HL-60/S4 treated with retinoic acid at 250 ng/mL for 4 days and 3 days (cell line): ENCODE measurements around the gene MYO7B.

ENCODE experiments used
- in situ Hi-C: fragments of 300-500 bp; cut with MboI; formaldehyde crosslinking; loops from 2 replicates; pipeline ENCODE4 v1.7.0; 2022; ENCODE audit warnings: low sequenced_read_pairs

MYO7B gene

DNA sequence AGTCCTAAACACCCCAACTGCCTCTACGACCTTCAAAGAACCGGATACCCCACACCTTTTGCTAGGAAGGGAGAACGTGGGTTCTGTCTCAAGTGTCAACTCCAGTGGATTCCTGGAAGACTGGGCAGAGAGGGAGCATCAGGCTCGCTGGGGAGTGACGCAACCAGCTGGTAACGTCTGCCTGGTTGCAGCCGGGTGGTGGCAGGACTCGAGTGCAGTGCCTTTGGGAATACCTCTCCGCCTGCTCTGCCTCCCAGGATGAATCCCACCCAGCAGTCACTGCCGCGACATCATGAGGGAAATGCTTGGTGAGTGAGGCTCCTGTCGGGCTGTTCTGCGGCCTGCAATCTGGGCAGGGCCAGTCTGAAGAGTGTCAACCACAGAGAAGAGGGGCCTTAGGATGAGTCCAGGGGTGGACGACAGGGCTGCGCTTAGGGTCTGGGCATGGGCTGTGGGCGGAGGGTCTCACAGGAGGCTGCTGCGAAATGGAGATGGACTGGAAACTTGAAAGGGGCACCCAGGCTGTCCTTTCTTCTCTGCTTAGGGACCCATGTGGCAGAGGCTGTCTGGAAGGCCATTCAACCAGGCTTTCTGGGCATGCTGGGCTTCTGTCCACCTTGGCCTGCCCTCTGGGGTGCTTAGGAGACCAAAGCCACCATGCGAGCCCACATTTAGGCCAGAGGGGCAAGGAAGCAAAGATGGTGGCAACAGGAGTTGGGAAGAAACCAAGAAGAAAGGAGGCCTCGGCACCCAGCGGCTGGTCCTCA lies 123.3 kb downstream of the MYO7B start:
- in situ Hi-C loops, result no loop called here

DNA sequence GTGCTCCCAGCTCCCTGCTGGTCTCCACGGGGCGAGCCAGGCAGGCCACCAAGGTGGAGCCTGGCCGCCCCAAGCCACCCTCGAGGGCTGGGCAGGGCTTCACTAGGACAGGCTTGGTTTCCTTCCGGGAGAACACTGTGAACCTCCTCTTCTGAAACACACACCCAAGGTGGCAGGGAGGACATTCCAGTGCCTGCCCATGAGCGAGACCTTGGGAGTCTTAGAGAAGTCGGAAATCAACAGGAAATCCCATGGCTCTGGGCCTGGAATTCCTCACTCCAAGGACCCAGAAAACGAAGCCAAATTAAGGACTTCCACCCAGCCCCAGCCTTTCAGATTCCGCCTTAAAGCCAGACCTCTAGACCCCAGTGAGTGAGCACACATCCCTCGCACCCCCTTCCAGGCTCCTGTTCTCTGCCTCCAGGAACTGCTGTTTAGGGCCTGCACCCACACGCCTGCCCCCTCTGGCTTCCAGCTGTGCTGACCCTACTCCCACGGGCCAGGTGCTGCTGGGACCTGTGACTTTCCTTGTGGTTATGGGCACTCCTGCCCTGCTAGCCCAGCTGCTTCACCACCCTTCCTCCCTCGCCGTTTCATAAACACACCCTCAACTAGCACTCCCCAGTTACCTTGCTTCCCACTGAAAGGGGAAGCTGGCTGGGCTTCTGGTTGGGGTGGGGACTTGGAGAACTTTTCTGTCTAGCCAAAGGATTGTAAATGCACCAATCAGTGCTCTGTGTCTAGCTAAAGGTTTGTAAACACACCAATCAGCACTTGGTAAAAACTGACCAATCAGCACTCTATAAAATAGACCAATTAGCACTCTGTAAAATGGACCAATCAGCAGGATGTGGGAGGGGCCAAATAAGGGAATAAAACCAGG lies 124.2 kb downstream of the MYO7B start:
- in situ Hi-C loops, result no loop called here

DNA sequence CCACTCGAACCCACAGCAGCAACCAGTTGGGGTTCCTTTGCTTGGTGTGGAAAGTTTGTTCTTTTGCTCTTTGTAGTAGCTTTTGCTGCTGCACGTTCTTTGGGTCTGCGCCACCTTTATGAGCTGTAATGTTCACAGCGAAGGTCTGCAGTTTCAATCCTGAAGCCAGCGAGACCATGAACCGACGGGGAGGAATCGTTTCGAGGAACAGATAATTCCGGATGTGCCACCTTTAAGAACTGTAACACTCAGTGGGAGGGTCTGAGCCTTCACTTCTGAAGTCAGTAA lies 124.8 kb downstream of the MYO7B start:
- in situ Hi-C loops, result no loop called here

DNA sequence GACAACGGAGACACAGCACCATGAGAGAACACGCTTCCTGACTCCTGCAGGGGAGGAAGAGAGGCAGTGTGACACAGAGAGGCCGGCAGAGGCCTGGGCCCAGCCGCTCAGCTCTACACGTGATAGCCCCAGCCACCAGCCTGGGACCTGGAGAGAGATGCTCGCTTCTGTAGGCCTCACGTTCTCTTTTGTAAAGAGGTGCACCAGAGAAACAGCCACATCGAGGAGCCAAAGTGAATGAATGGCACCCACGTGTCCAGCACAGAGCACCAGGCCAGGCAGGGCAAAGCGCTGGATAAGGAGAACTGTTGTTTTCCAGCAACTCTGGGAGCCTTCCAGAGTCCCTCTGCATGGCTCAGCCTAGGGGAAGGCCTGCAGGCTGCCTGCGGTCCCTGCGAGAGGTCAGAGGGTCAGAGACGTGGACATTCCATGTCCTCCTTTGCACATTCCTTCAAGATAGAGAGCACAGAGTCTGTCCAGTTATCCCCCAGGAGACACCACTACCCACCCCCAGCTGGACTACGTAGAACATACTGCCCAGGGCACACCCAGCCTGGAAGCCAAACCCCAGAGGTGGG lies 125.7 kb downstream of the MYO7B start:
- in situ Hi-C loops, result no loop called here

DNA sequence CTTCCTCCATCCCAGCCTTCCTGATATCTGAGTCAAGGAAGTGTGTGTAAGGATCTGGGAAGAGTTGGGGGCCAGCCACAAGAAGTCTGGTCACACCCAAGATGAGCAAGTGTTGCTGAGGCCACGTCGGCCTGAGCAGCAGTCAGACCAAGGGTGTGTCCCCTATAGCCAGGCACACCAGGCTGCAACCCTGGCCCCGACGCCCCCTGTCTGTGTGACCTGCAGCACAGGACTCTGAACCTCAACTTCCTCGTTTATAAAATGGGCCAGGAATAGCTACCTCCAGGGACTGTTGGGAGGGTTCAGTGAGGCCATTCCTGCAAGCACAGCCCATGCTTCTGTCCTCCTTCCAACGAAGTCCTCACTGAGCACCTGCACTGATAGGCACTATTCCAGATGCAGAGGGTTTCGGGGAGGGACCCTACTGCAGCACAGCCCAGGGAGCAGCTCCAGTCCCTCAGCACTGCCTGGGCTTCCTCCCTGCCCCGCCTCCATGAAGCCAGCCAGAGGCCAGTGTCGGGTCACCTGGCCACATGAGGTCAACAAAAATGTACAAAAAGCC lies 126.5 kb downstream of the MYO7B start:
- in situ Hi-C loops, result no loop called here

DNA sequence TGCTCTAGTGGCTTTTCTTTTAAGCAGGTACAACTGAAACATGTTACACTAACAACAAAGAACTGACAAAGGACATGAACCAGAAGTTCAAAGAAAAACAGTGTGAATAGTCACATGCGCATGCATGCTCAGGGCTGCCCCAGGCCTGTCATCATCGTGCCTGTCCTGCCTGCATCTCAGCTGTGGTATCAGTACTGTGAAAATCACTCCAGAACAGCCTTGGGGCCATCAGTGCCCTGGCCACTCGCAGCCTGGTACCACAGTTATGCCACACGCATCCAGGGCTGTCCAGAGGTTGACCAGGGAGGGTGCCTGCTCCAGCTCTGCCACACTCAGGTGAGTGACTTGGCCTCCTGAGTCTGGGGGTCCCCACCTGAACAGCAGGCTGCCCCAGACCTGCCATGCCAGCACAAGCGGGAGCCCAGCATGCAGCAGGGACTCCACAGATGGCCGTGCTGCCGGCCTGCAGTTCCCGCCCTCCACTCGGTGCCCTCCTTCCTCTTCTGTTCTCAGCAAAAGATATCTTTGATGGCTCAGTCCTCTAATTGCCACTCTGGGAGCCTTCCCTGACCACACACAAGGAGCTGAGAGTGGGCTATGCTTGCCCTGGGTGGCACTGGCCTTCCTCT lies 127.6 kb downstream of the MYO7B start:
- in situ Hi-C loops, result no loop called here

DNA sequence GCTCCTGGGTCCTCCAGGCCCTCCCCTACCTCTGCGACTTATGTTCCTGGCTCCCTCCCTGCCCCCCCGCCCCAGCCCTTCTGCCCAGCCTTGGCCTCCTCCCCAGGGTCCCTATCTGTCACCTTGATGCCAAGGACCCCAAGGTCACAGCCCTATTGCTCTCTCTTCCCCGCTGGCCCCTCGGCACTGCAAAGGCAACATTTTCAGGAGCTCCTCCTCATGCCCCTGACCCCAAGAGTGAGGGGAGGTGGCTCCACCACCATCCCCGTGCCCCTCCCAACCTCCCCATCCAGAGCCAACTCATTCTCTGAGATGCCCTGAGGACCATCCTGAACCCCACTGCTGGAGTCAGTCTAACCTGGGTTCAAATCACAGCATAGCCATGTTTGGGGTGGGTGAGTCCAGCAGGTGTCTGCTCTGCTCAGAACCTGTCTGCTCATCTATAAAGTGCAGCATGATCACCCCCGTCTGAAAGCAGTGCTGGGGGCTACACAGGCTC lies 128.1 kb downstream of the MYO7B start:
- in situ Hi-C loops, result no loop called here

DNA sequence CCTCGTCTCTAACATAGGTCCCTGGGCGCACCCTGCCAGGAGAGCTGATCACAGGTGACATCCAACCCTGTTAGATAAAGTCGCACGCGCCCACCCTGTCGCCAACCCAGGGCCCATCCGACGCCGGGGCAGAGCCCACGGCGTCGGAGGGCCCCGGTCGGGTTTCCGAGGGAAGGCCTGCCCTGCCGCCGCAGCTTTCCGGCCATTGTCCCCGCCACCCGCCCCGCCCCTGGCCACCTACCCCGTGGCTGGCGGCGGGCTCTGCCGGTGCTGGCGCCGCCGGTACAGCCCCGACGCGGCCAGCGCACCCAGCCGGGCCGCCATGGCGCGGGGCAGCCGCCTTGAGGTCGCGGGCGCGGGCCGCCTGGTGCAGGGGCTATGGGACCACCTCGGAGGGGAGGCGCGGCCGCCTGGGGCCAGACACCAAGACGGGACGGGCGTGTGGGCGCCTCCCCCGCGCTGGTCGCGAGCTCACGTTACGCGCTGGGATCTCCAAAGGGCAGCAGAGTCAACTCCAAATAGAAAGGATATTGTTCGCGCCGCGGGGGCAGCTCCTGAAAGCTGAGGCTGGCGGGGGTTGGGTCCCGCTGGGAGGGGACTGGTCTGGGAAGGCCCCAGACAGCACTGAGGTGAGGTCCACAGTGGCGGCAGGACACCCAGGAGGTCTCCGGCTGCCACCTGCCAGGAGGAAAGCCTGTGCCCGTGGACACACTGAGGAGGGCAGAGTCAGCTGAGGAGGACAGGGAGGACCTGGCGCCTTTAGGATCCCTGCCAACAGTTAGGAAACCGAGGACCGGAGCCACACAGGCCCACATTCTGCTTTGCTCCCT lies 128.8 kb downstream of the MYO7B start:
- in situ Hi-C loops, result no loop called here

DNA sequence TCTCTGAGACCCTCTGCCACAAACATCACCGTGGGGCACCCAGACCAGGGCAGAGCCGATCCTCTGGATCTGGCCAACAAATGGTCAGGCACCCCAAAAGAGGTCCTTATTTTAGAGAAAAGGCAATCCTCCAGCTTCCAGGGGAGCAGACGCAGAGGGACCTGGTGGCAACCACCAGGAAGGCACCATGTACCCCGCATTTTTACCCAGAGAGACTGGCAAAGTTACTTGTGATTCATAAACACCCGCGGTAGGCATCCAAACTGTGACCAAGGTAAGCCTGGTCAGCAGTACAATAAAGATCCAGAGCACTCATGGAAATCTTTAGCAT lies 129.4 kb downstream of the MYO7B start:
- in situ Hi-C loops, result no loop called here

DNA sequence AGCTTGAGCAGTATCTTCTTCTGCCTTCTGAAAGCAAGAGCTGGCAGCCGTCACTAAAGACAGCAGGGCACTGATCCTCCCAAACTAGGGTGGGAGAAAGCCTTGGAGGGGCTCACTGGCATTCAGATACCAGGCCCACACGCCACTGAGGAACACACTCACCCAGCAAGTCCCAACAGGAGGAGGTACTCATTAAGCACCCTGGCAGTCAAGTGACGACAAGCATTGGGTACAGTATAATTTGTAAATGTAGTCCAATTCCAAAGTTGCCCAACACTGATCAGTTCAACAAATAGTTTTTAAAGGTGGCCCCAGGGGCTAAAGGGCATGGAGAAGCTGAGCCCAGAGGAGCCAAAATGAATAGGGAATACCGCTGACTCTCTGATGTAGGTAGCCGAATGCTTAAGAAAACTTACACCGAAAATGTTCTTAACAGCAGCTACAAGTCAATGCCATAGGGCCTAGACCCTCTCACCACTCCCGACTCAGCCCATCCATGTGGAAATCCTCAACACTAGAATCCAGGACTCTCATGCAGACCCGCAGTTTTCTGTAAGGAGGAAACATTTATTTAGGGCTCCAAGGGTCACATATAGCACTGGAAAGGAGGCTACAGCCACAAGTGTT lies 129.9 kb downstream of the MYO7B start:
- in situ Hi-C loops, result no loop called here

DNA sequence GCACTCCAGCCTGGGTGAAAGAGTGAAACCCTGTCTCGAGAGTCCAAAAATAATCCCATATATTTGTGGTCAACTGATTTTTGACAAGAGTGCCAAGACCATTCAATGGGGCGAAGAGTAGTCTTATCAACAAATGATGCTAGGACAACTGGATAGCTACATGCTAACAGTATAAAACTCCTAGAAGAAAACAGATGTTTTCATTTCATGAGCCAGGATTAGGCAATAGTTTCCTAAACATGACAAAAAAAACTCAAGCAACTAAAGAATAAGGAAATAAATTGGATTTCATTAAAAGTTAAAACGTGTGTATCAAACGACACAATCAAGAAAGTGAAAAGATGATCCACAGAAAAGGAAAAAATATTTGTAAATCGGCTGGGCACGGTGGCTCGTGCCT lies 133.6 kb downstream of the MYO7B start:
- in situ Hi-C loops, result no loop called here

DNA sequence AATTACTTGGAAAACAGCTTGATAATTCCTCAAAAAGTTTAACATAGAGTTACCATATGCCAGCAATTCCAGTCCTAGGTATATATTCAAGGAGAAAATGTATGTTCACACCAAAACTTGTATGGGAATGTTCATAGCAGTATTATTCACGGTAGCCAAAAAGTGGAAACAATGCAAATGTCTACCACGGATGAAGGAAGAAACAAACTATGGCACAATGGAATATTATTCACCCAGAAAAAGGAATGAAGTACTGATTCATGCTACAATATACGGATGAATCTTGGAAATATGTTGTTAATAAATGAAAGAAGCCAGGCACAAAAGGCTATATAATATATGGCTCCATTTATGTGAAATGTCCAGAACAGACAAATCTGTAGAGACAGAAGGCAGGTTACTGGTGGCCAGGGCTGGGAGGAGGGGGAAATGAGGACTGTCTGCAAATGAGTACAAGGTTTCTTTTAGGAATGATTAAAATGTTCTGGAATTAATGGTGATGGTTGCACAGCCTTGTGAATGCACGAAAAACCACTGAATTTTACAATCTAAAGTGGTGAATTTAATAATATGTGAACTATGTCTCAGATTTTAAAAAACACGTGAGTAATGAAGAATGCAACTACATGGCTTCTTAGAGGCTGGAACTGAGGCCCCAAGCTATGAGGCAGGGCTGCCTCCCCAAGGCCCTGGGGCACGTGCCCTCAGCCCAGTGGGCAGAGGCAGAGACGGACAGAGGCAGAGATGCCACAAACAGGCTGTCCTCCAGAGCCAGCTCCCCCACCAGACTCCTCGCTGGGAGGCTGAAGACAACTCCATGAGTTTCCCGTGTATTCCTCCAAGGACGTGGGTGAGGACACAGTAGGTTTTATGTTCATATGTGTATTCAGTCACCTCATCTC lies 134.8 kb downstream of the MYO7B start:
- in situ Hi-C loops, result no loop called here

DNA sequence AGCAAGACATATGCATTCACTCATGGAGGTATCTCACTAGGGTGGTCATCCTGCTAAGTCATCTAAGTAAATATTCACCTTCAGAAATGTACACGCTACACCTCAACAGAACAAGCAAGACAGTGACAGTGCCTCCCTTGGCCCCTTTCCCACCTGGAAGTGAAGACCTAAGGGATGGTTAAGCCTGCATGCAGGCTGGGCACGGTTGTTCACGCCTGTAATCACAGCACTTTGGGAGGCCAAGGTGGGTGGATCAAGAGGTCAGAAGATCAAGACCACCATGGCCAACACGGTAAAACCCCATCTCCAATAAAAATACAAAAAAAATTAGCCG lies 135.4 kb downstream of the MYO7B start:
- in situ Hi-C loops, result no loop called here

DNA sequence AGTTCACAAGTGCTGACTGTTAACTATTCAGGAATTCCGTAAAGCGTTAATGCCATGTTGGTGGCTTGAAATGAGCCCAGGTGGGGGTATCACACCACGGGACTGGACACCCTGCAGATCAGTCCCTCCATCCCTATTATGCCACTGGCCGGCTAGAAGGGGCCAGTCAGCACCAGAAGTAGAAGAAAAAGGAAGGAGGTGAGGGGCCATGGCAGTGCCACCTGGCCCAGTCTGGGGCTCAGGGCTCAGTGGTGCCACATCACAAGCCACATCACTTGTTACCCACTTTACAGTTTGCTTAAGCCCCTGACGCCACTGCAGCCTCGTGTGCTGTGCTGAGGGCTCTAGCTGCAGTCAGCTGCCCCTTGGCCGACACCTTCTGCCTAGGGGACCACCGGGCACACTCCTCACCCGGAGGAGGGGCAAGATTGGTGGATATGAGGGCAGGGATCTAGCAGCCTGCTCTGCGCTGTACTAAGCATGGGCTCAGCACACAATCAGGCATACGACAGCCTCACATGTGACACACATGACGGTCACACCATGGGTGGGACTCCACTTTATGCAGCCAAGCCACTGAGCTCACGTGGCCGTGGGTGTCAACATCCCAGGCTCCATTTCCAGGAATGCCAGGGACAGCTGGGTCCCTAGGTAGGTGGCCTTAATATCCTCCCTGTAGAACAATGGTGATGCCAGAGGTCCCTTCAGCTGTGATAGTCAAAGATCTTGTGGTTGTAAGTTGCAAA lies 136.2 kb downstream of the MYO7B start:
- in situ Hi-C loops, result no loop called here

DNA sequence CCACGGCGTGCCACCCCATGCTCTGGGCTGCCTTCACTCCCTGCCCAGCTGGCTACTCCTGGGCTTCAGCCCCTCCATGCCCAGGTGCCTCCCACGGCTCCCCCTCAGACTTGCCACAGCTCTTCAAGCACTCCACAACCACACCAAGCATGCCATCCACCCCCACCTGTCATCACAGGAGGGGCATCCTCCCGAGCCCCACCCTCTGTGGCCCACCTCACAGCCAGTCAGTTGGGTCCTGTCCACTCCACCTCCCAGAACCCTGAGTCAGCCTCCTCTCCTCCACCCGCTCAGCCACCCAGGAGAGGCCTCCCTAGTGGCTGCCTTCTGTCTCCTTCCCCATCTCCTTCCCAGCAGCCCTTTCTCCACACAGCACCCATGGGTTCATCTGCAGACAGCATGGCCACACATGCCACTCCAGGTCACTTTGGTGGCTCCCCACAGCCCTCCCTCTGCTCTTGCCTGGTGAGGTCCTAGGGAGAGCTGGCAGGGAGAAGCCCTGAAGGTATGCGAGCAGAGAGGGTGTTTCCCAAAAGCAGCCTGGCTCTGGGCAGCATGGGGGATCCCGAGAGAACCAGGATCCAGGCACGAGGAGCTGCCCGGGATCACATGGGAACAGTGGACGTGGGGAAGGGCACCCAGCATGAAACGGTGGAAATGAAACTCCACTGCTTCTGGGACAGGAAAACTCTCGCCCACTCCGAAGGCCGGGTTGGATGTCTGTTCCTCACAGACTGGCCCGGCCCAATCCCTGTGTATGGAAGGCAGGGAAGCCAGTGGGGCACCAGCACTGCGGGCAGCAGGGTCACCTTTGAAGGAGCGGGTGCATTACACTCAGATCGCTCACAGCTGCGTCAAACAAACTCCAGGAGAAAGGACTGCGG lies 137.1 kb downstream of the MYO7B start:
- in situ Hi-C loops, result no loop called here

DNA sequence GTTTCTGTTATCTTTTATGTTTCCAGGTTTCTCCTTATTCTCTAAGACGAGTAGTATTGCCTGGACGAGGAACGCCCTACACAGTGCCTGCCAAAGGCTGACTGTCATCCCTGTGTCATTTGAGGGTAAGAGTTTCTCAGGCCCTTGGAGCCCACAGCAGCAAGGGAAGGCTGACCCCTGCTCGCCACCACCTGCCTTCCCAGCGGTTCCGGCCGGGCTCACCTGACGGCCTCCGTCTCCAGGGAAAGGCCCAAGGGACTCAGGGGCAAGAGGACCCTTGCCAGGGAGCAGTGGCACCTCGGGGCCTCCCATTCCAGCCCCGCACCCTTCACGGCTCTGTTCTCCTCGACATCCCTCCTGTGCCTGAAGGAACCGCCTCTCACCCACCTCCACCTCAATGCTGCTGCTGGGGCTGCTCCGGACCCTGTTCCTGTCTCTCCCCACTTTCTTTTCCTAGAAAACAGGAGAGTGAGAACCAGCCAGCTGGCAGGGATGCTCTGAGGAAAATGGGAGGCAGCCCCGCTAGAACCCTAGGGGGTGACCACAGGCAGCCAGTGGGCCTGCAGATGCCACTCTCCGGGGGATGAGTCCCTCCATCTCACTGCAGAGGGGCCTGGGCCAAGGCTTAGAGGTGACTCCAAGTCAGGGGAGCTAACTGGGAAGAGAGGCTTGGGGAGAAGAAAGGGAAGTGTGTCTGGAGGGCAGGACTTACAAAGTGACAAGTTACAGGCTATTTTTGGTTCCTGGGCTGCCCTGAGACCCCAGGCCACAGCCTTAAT lies 138.0 kb downstream of the MYO7B start:
- in situ Hi-C loops, result no loop called here
